EL (cell line): ENCODE results near the gene PRKAR2B.
"Not testable (repeated sequence)": the region's sequence is repeated elsewhere in the genome, so short reads cannot be mapped to it uniquely, and the experiment has no call there.

ENCODE experiments used
- DNase-seq: peaks from one replicate; pipeline ENCODE4 v3.0.0-alpha.2; 2016

PRKAR2B gene

DNA sequence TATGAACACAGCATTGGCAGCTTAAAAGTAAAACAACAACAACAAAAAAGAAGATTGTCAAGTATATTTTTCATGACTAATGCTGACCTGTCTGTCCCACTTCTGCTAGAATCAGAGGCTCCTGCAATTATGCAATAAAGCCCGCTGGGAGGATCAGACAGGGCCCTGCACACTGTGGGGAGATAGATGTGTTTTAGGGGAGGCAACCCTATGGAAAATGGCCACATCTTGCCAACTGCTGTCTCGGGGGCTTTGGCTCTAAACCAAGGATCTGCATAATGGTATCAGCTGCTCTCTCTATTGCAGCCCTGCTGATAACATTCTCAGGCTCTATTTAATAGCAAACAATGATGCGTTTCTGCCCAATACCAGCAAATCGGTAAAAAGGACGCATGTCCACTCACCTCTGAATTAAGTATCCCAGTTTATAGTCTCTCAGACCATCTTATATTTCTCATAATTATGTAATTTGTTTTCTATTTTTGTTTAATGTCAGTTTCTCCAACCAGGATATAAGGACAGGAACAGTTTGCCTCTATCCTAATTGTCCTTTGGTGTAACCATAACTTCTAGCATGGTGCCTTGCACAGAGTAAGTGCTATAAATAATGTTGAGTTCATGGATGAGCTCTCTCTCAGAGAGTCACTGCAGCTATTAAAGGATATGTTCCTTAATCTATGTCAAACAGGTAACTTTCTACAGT is 15.3 kb upstream of the PRKAR2B start:
- DNase-seq, result no peak

DNA sequence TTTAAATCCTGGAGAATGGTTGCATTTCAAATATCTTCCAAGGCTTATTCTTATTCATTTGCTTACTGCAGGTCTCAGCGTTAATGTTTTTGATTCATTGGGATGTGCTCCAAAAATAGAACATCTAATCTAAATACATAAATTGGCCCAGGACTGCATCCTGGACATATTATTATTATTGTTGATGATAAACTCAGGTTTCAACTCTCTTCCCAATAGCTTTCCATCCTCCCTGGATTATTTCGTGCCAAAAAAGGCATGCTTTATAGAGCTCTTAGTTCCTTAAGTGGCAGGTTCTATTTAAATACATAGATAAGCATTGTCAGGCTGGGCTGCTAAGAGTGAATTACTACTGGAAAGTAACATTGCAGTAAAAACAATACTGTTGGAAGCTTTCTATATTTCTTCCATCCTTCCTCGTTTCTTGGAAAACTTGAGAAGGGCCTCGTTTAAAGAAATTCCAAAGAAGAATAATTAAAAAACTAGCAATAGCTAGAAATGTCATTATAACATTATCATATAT is 14.7 kb upstream of the PRKAR2B start:
- DNase-seq, result no peak

DNA sequence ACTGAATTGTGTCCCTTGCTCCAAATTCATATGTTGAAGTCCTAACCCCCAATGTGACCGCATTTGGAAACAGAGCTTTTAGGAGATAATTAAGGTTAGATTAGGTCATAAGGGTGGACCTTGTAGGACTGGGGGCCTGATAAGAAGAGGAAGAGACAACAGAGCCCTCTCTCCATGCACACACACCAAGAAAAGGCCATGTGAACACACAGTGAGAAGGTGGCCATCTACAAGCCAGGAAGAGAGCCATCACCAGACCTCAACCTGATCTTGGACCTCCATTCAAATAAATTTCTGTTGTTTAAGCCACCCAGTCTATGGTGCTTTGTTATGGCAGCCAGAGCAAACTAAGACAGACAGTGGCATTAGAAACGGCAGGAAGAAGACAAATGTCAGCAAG is 12.5 kb upstream of the PRKAR2B start:
- DNase-seq, result no peak

GRCh38 chr7:107032720-107033438 is 11.6 kb upstream of the PRKAR2B start:
- no peak for DNase-seq

DNA sequence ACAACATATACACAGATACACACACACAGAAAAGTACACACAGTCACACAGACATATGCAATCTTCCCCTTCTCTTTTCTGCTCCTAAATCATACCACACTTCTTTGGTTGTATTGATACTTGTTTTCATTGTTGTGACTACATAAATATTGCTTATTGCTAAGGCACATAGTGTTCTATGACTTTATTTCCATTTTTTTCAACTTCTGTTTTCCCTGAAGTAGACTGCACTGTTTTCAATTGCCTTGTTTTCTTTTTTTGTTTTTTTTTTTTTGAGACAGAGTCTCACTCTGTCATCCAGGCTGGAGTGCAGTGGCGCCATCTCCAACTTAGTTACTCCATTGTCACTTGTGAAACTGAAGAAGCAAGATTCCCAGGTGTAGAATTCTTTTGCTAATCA is 10.0 kb upstream of the PRKAR2B start:
- DNase-seq, result no peak

- DNase-seq, result peak; percentile 88
Measured at GRCh38 chr7:107035446-107035845, 9.1 kb upstream of the PRKAR2B start.

- no peak for DNase-seq
Measured at GRCh38 chr7:107036535-107036934, 8.0 kb upstream of the PRKAR2B start.

- no peak for DNase-seq
Measured at GRCh38 chr7:107037717-107038603, 6.5 kb upstream of the PRKAR2B start.

DNA sequence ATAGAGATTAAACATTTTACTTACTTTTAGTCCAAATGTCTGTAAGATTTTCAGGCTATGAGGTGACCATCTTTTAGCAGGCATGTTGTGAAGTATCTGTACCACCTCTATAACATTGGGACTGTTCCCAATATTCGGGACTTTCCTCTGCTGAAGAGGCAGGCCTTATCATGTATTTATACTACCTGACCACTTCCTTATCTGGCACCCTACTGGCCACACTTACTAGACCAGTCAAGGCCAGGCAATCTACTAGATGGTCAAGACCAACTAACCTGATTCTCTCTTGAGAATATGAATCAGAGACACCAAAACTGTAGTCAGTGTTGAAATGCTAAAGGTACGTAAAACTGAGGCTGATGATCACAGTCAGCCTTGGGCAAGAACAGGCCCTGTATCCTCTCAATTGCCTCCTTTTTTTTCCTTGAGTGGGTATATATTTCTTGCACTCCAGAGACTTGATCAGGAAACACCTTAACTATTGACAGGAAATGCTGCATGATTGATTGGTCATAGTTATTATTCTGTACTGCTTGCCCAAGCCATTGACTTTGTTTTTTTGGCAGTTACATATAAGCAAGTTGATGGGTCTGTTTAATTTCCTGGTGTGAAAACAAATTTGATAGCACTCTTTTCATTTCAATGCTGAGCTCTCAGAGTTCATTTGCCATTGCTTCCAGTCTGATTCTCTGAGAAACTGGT is 5.2 kb upstream of the PRKAR2B start:
- DNase-seq, result no peak

DNA sequence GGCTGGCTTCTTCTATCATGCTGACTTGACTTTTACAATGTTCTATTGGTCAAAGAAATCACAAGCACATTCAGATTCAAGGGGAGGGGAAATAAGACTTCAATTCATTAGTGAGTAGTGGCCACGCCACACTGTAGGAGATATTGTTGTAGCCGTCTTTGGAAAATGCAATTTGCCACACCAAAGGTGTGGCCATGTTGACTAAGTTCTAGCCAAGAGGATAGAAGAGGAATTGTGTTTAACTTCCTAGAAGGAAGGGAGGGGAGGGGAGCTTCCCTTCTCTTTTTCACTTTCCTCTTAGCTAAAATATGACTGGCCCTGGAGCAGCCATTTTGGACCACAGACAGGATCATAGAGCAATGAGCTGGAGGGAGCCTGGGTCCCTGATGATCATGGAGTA is 3.4 kb upstream of the PRKAR2B start:
- no peak for DNase-seq

- not testable (repeated sequence) for DNase-seq
Measured at GRCh38 chr7:107041764-107042163, 2.7 kb upstream of the PRKAR2B start.

GRCh38 chr7:107042326-107042910 is 2.1 kb upstream of the PRKAR2B start:
- not testable (repeated sequence) for DNase-seq

DNA sequence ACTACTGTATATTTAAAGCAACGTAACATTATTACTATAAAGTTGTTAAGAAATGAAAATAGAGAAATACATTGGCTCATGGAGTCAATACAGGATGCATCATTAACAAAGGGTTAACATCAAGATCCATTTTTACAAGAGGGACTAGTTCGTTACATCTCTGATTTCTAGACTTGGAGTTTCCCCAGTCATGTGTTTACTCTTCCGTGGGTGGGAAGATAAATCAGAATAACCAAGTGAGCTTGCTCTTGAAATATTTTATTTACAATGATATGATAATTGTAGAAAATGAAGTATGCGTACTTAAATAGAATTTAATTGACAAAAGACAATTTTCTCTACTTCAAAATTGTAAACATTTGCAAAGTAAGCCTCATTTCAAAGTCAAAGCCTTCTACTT is 1.0 kb upstream of the PRKAR2B start:
- no peak for DNase-seq

DNA sequence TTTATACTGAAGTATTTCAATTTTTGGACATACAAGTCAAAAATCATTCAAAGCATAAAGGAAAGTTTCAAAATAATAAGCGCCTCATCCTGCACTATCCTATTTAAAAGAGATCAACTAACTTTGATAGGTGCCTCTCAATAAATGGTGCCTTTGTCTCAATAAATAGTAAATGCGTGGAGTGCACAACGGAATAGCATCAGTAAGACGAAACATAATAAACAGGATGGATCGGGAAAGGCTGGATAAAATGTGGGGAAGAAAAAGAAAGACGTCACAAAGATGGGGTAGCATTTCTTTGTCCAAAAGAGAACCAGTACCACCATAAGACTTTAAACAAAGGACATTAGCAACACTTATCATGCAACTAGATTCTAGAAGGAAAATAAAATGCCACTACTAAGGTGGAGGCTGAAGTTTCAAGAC is 571 bp upstream of the PRKAR2B start:
- no peak for DNase-seq

DNA sequence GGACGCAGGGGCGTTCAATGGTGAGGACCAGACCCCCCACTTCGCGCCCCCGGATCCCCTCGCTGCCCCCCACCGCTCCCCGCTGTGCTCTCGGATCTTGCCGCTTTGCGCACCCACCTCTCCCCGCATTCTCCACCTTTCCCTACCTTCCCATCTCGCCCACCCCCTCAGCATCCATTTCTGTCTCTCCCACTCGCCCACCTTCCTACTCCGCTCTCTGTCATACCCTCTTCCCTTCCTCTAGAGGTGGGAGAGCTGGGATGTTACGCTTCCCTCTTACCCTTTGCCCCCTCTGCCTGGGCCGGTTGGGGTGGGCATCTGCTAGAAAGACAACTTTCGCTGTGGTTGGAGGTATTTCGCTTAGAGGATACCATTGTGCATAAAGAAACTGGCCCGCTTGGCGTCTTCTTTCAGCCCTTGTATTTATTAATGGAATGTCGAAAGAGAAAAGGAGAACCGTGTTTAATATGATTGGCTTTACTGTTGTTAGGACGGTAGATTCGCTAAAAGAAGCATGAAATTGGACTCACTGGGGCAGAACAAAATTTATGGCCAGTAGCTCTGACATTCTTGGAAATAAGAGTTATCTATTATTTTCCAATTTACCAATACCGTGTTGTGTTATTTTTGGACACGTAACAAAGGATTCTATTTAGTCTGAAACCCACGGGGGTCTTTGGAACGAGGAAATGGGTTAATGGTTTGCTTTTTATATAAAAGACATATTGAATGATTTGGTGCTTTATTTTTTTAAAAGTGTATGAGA is 873 bp downstream of the PRKAR2B start:
- no peak for DNase-seq

GRCh38 chr7:107045980-107046379 is 1.5 kb downstream of the PRKAR2B start:
- DNase-seq, result peak; percentile 47

- no peak for DNase-seq
Measured at GRCh38 chr7:107046491-107047259, 2.2 kb downstream of the PRKAR2B start.

DNA sequence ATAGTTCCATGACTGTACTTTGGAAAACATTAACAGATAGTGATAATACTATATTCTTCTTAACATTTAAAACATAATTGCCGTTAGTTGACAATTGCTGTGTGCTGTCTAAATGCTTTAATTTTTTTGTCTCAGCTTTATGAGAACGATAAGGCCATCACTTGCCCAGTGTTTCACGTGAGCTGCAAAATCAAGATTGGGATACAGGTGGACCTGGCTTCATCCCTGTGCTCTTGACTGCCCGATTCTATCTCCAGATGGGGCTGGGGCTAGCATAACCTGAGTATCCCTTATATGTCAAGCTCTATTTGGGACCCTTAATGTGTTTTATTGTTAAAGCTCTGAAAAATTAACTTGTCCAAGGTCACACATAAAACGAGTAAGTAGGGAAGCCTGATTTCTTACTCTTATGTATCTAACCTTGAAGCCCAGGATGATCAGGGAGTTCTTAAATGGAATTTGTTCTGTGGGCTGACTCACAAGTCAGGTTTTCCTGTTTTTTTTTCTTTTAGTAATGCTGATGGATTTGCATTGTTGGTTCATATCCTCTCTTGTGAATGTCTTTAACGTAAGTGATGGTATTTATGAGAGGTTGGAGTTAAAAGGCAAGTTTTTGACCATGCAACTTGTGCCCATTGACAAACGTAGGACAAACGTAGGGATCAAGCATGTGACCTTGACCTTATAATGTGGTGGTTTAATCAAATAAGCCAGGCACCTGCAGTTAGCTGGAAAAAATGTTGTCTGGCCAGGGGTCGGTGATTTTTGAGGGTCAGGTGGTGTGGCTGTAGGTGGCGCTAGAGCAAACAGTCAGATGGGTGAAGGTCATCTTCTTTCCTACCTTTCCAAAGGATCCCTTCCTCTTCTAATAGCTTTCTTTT is 3.6 kb downstream of the PRKAR2B start:
- peak; percentile 36 for DNase-seq

GRCh38 chr7:107048783-107049418 is 4.4 kb downstream of the PRKAR2B start:
- DNase-seq, result no peak
